Upper lobe of left lung (tissue), 6 donors: ENCODE results near the gene NUDT2. TPM values are rescaled to one million over a fixed set of nuclear protein-coding genes. Genes with fewer than 3 reads are reported as not detected.

ENCODE experiments used
- ATAC-seq, 2 donors: fragments of 200-7000 bp; cut with Tn5 transposase; one replicate each; pipeline ENCODE4 v1.9.1; 2022; ENCODE audit warnings: mild to moderate bottlenecking in 2 of 2, moderate library complexity in 2 of 2; ENCODE audit not compliant: low FRiP score in 2 of 2
- DNase-seq, 2 donors: peaks; one replicate each; pipeline ENCODE4 v3.0.0-alpha.2; 2019 to 2020
- H3K27ac ChIP-seq, 4 donors: fragments of 200-600 bp; sonication (generic); one replicate each; pipeline ENCODE4 v1.5.1; 2016 to 2019
- H3K27me3 ChIP-seq, 4 donors: fragments of 200-600 bp; sonication (generic); one replicate each; pipeline ENCODE4 v1.5.1; 2017 to 2019
- H3K36me3 ChIP-seq, 4 donors: fragments of 200-600 bp; sonication (generic); one replicate each; pipeline ENCODE4 v1.5.1; 2016 to 2019
- H3K4me1 ChIP-seq, 4 donors: fragments of 200-600 bp; sonication (generic); one replicate each; pipeline ENCODE4 v1.5.1; 2018 to 2019
- H3K4me3 ChIP-seq, 4 donors: fragments of 200-600 bp; sonication (generic); one replicate each; pipeline ENCODE4 v1.5.1; 2017 to 2019; ENCODE audit warnings: mild to moderate bottlenecking in 2 of 4, moderate library complexity in 1 of 4
- H3K9me3 ChIP-seq, 4 donors: fragments of 200-600 bp; sonication (generic); one replicate each; pipeline ENCODE4 v1.5.1; 2018 to 2019
- EP300 ChIP-seq, 4 donors: sonication (generic); formaldehyde crosslinking; IDR thresholded peaks; one replicate each; pipeline ENCODE4 v1.5.1; 2017; ENCODE audit warnings: antibody characterized with exemption in 4 of 4, control low read depth in 2 of 4
- POLR2A ChIP-seq, 4 donors: fragments of 450-650 bp; IDR thresholded peaks; one replicate each; pipeline ENCODE4 v1.5.1; 2016 to 2017; ENCODE audit warnings: antibody characterized with exemption in 4 of 4, mild to moderate bottlenecking in 2 of 4
- POLR2AphosphoS5 ChIP-seq, 2 donors: sonication (generic); formaldehyde crosslinking; IDR thresholded peaks; one replicate each; pipeline ENCODE4 v1.5.1; 2017; ENCODE audit warnings: antibody characterized with exemption in 2 of 2
- WGBS, 2 donors: methylation state at CpG; one replicate each; pipeline ENCODE4 v1.1.5; 2017 to 2018; 5-methylcytosine and 5-hydroxymethylcytosine counted together
- small RNA-seq, 4 donors: library from RNA; depleted of rRNA; stranded (forward); fragments of <200 nt; gene quantifications; one replicate each; pipeline ENCODE3, GENCODE V24; 2016
- total RNA-seq, 6 donors: library from RNA; depleted of rRNA in 4 of 6; stranded (reverse); fragments of >200 nt in 4 of 6; gene quantifications; one replicate each; pipeline versions ENCODE4 v1.1.0 to v1.2.1, GENCODE V29; 2016 to 2021
- TF ChIP-seq, protein P1 (sequence below), 6 experiments: fragments of 450-650 bp in 4 of 6; fragments of 200-600 bp in 2 of 6; sonication (generic) in 2 of 6; IDR thresholded peaks; one replicate each; pipeline ENCODE4 v1.5.1; 2016 to 2019; ENCODE audit warnings: antibody characterized with exemption in 6 of 6
- donor health status: DM: no; HTN: no; CAD: no; lungs with moderate emphysema.
- donor health status: DM: no; HTN: yes; CAD: no; lungs with severe emphysema.

Gene NUDT2
- total RNA-seq, 6 donors from 2014 or later, result 4.2 to 17.8 (median 11.2) TPM

- H3K4me1 ChIP-seq, result no peaks in the 10 kb centered on the region
- ATAC-seq, result no peak
- peaks cover 0 to 4% (median 2%) of the 10 kb centered on the region in 4 donors for H3K36me3 ChIP-seq
- H3K27me3 ChIP-seq, result no peaks in the 10 kb centered on the region
- WGBS, 2 donors, result 55 to 63% methylated on average over 1 of the region's 1 CpG
- TF ChIP-seq EP300 (IDR thresholded peaks at IDR 0.05) (no peak), POLR2AphosphoS5 (IDR thresholded peaks at IDR 0.05) (no peak), POLR2A (IDR thresholded peaks at IDR 0.05) (no peak)
- TF ChIP-seq, protein P1, sequence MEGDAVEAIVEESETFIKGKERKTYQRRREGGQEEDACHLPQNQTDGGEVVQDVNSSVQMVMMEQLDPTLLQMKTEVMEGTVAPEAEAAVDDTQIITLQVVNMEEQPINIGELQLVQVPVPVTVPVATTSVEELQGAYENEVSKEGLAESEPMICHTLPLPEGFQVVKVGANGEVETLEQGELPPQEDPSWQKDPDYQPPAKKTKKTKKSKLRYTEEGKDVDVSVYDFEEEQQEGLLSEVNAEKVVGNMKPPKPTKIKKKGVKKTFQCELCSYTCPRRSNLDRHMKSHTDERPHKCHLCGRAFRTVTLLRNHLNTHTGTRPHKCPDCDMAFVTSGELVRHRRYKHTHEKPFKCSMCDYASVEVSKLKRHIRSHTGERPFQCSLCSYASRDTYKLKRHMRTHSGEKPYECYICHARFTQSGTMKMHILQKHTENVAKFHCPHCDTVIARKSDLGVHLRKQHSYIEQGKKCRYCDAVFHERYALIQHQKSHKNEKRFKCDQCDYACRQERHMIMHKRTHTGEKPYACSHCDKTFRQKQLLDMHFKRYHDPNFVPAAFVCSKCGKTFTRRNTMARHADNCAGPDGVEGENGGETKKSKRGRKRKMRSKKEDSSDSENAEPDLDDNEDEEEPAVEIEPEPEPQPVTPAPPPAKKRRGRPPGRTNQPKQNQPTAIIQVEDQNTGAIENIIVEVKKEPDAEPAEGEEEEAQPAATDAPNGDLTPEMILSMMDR (IDR thresholded peaks at IDR 0.05), result no peak
- H3K4me3 ChIP-seq, result no peak overlapping the region
- H3K27ac ChIP-seq, result no peak overlapping the region
- DNase-seq, result no peak
- H3K9me3 ChIP-seq, result no peaks in the 10 kb centered on the region
Observed at GRCh38 chr9:34392511-34392910, 63.1 kb downstream of the NUDT2 start.

Small RNA genes within 50 kb of the gene (small RNA-seq; reads per million reads assigned to genes)
- gene RF00019 (0 reads per million in 4 donors), gene RNU2-50P (0 to 0.55 (median 0.13) reads per million in 4 donors)

Other genes starting within 250 kb of the NUDT2 start
- gene DCAF12, start 202.9 kb upstream of the NUDT2 start, total RNA-seq, result 10 to 100 TPM; 17.8 to 41.0 (median 34.0) TPM
- gene UBAP1, start 150.5 kb upstream of the NUDT2 start, total RNA-seq, result 10 to 100 TPM; 37.7 to 62.2 (median 48.1) TPM
- 1 to 10 TPM in 5 of 6 donors, under 1 TPM in 1; 0.72 to 3.2 (median 1.6) TPM for gene KIF24, start 301 bp upstream of the NUDT2 start, total RNA-seq
- 10 to 100 TPM in 2 of 6 donors, 1 to 10 TPM in 4; 2.1 to 11.6 (median 7.4) TPM for gene MYORG, start 47.3 kb downstream of the NUDT2 start, total RNA-seq
- gene FAM219A, start 129.0 kb downstream of the NUDT2 start, total RNA-seq, result 10 to 100 TPM; 10.0 to 33.0 (median 15.2) TPM
- 10 to 100 TPM in 3 of 6 donors, 1 to 10 TPM in 2, under 1 TPM in 1; 0.37 to 39.8 (median 9.7) TPM for gene DNAI1, start 129.2 kb downstream of the NUDT2 start, total RNA-seq
- gene ENHO, start 193.4 kb downstream of the NUDT2 start, total RNA-seq, result 1 to 10 TPM in 1 of 6 donors, under 1 TPM in 2, not detected in 3; 0.40 to 1.4 (median 0.71) TPM